Fibroblast of lung (primary cell): Measurements from ENCODE around the gene RXFP4.

Experiments used
- CTCF ChIP-seq, 2 donors: IDR thresholded peaks in 1 of 2; conservative IDR thresholded peaks in 1 of 2; 1 replicate in 1 of 2; 2 replicates in 1 of 2; pipeline ENCODE4 v1.5.1; 2011 to 2012; ENCODE audit warnings: low read length in 2 of 2, control low read depth in 1 of 2, inconsistent platforms in 1 of 2, low read depth in 1 of 2, mild to moderate bottlenecking in 1 of 2
- EZH2 ChIP-seq: IDR thresholded peaks from 2 replicates; pipeline ENCODE4 v1.5.1; 2012; ENCODE audit warnings: low read length, control low read depth, mild to moderate bottlenecking; ENCODE audit errors: missing control alignments

- TF ChIP-seq CTCF (conservative IDR thresholded peaks at IDR 0.05 in 1 of 2, IDR thresholded peaks at IDR 0.05 in 1 of 2; ENCODE audit: low read depth in 1 of 2, low read length in 2 of 2): no peak
- TF ChIP-seq EZH2: no peak
Observed at GRCh38 chr1:155954645-155955044, 13.2 kb downstream of the RXFP4 start.
